Panc1 (cell line): ENCODE results near the gene SMCO1.

Experiments
- POLR2AphosphoS5 ChIP-seq: IDR thresholded peaks from 2 replicates; pipeline ENCODE4 v1.6.1; 2012; ENCODE audit warnings: mild to moderate bottlenecking, low read depth, low read length, moderate library complexity
- REST ChIP-seq, 2 experiments: IDR thresholded peaks; 2 replicates each; pipeline ENCODE4 v1.6.1; 2011 to 2012; ENCODE audit warnings: low read depth in 2 of 2, control low read depth in 1 of 2, low read length in 1 of 2, mild to moderate bottlenecking in 1 of 2, moderate library complexity in 1 of 2; ENCODE audit not compliant: insufficient read depth in 1 of 2
- TF ChIP-seq, protein P1 (sequence below): fragments of 450-650 bp; IDR thresholded peaks from 2 replicates; pipeline ENCODE4 v1.5.1; 2017; ENCODE audit warnings: mild to moderate bottlenecking

DNA sequence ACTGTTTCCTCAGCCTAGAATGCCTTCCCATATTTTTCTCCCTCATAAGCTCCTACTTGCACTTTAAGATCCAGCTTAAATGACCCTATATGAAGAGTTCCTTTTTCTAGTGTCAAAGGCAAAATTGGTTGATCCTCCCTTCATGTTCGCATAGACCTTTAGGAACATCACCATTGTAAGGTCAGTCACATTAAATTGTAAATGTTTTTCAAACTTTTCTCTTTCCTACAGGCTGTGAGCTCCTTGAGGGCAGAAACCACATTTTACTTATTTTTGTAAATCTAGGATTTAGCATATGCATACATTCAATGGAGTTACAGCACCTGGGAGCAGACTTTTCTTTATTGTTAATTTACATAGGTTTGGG lies 813 bp downstream of the SMCO1 start:
- TF ChIP-seq, protein P1, sequence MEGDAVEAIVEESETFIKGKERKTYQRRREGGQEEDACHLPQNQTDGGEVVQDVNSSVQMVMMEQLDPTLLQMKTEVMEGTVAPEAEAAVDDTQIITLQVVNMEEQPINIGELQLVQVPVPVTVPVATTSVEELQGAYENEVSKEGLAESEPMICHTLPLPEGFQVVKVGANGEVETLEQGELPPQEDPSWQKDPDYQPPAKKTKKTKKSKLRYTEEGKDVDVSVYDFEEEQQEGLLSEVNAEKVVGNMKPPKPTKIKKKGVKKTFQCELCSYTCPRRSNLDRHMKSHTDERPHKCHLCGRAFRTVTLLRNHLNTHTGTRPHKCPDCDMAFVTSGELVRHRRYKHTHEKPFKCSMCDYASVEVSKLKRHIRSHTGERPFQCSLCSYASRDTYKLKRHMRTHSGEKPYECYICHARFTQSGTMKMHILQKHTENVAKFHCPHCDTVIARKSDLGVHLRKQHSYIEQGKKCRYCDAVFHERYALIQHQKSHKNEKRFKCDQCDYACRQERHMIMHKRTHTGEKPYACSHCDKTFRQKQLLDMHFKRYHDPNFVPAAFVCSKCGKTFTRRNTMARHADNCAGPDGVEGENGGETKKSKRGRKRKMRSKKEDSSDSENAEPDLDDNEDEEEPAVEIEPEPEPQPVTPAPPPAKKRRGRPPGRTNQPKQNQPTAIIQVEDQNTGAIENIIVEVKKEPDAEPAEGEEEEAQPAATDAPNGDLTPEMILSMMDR: no peak
- TF ChIP-seq POLR2AphosphoS5 (no peak), REST (IDR thresholded peaks at IDR 0.05; ENCODE audit: insufficient read depth in 1 of 2, low read depth in 2 of 2, low read length in 1 of 2) (no peak)
